Esophagus squamous epithelium (tissue), 4 donors: ENCODE data around the gene DCC.

Source experiments
- CTCF ChIP-seq, 6 experiments: fragments of 450-650 bp in 4 of 6; fragments of 200-600 bp in 2 of 6; sonication (generic) in 2 of 6; IDR thresholded peaks; one replicate each; pipeline ENCODE4 v1.5.1; 2016 to 2019; ENCODE audit warnings: antibody characterized with exemption in 6 of 6, mild to moderate bottlenecking in 4 of 6, moderate library complexity in 4 of 6
- POLR2A ChIP-seq, 4 donors: fragments of 450-650 bp; IDR thresholded peaks; one replicate each; pipeline ENCODE4 v1.6.1; 2017; ENCODE audit warnings: antibody characterized with exemption in 4 of 4, mild to moderate bottlenecking in 4 of 4, moderate library complexity in 3 of 4

GRCh38 chr18:52748343-52748742 is 408.3 kb downstream of the DCC start:
- no peak for TF ChIP-seq POLR2A (IDR thresholded peaks at IDR 0.05)
- TF ChIP-seq CTCF (IDR thresholded peaks at IDR 0.05): no peak
